K562 (cell line): ENCODE results near the gene CPM. TPM values are rescaled to one million over a fixed set of nuclear protein-coding genes. Genes with fewer than 3 reads are reported as not detected.

Experiments used
- ATAC-seq: fragments of 200-7000 bp; cut with Tn5 transposase; 3 replicates; pipeline ENCODE4 v1.9.1; 2020; ENCODE audit warnings: moderate library complexity
- BruUV-seq: library from RNA; stranded (reverse); fragments of 400-500 nt; replicated peaks from 2 replicates; lab custom pipeline; 2021; lab: Mats Ljungman, UMichigan
- CTCF ChIA-PET: fragments of 300-600 bp; formaldehyde crosslinking; extraction: SDS; loops from one replicate; lab custom pipeline; 2021; ENCODE audit warnings: low intra/inter-chr PET ratio; lab: Yijun Ruan, JAX
- POLR2A ChIA-PET: fragments of 300-600, 350-650 bp; sonication (Branson Sonifier 250); formaldehyde crosslinking; extraction: SDS; loops from one replicate; lab custom pipeline; 2021; ENCODE audit warnings: antibody characterized with exemption, inconsistent platforms; lab: Yijun Ruan, JAX
- DNase-seq, 4 experiments: peaks; one replicate each; pipeline versions ENCODE4 v3.0.0 to v3.0.0-alpha.2; 2011 to 2018; ENCODE audit warnings: low spot score in 3 of 4, mixed read lengths in 3 of 4; ENCODE audit errors: extremely low read depth in 1 of 4
- FAIRE-seq: peaks from 2 replicates; lab custom pipeline; 2011; peaks lifted over from hg19 to GRCh38; lab: Jason Lieb, UNC
- H2AFZ ChIP-seq: 2 replicates; pipeline ENCODE4 v1.6.0; 2011; ENCODE audit warnings: low read depth, low read length, control low read depth, inconsistent platforms
- H3K27ac ChIP-seq: fragments of 200-600 bp; 3 replicates; pipeline ENCODE4 v1.8.0; 2011; ENCODE audit warnings: low read depth, mild to moderate bottlenecking, control low read depth, inconsistent platforms, low read length, moderate library complexity, mixed read lengths; ENCODE audit errors: extremely low read depth
- H3K27me3 ChIP-seq, 2 experiments: fragments of 300-600 bp in 1 of 2; 2 replicates in 1 of 2; 3 replicates in 1 of 2; pipeline versions ENCODE4 v1.6.0 to v1.8.0; 2011; ENCODE audit warnings: inconsistent platforms in 2 of 2, low read length in 2 of 2, mild to moderate bottlenecking in 1 of 2, mixed read lengths in 1 of 2, moderate library complexity in 1 of 2; ENCODE audit not compliant: control insufficient read depth in 2 of 2, insufficient read depth in 2 of 2
- H3K36me3 ChIP-seq: fragments of 300-600 bp; 3 replicates; pipeline ENCODE4 v1.8.0; 2011; ENCODE audit warnings: mild to moderate bottlenecking, low read length, inconsistent platforms; ENCODE audit not compliant: control insufficient read depth, insufficient read depth
- H3K4me1 ChIP-seq, 2 experiments: fragments of 200-600 bp in 1 of 2; replicated peaks in 1 of 2; 2 replicates in 1 of 2; 3 replicates in 1 of 2; pipeline versions ENCODE4 v1.5.1 to v1.8.0; 2011; ENCODE audit warnings: inconsistent platforms in 2 of 2, low read length in 2 of 2, mild to moderate bottlenecking in 1 of 2, mixed read lengths in 1 of 2, moderate library complexity in 1 of 2; ENCODE audit not compliant: control insufficient read depth in 2 of 2, insufficient read depth in 2 of 2
- H3K4me2 ChIP-seq: 2 replicates; pipeline ENCODE4 v1.6.1; 2011; ENCODE audit warnings: low read length, control low read depth, inconsistent platforms, mixed read lengths; ENCODE audit not compliant: insufficient read depth
- H3K4me3 ChIP-seq: fragments of 200-600 bp; sonication (generic), shearing (Covaris generic); 2 replicates; pipeline ENCODE4 v1.5.1; 2016; ENCODE audit warnings: control low read depth, inconsistent platforms
- H3K79me2 ChIP-seq: fragments of 200-600 bp; 3 replicates; pipeline ENCODE4 v1.8.0; 2011; ENCODE audit warnings: low read length, inconsistent platforms; ENCODE audit not compliant: control insufficient read depth, insufficient read depth
- H3K9ac ChIP-seq, 2 experiments: 2 replicates each; pipeline versions ENCODE4 v1.6.0 to v1.6.1; 2011; ENCODE audit warnings: low read depth in 2 of 2, low read length in 2 of 2, control low read depth in 1 of 2, inconsistent platforms in 1 of 2, mild to moderate bottlenecking in 1 of 2, mixed read lengths in 1 of 2; ENCODE audit not compliant: insufficient read depth in 1 of 2
- H3K9me1 ChIP-seq: one replicate; pipeline ENCODE4 v1.6.0; 2011; ENCODE audit warnings: inconsistent platforms, mild to moderate bottlenecking, low read length, moderate library complexity; ENCODE audit not compliant: control insufficient read depth, insufficient read depth
- H3K9me3 ChIP-seq: replicated peaks from 2 replicates; pipeline ENCODE4 v1.5.1; 2011; ENCODE audit warnings: low read depth, low read length, inconsistent platforms; ENCODE audit not compliant: control insufficient read depth, insufficient read depth
- H4K20me1 ChIP-seq: replicated peaks from 2 replicates; pipeline ENCODE4 v1.6.1; 2011; ENCODE audit warnings: low read length, inconsistent platforms, mixed read lengths; ENCODE audit not compliant: control insufficient read depth, insufficient read depth
- C11orf30 ChIP-seq: fragments of 450-650 bp; IDR thresholded peaks from 2 replicates; pipeline ENCODE4 v1.6.1; 2016; ENCODE audit warnings: low read depth, mild to moderate bottlenecking
- EZH2 ChIP-seq: IDR thresholded peaks from 2 replicates; pipeline ENCODE4 v1.6.1; 2012; ENCODE audit warnings: low read depth, mild to moderate bottlenecking, inconsistent platforms, low read length, borderline replicate concordance
- GTF2F1 ChIP-seq: IDR thresholded peaks from 2 replicates; pipeline ENCODE4 v1.6.1; 2011; ENCODE audit warnings: low read depth, low read length, improper control_type of control experiment
- RBBP5 ChIP-seq: fragments of 200-600 bp; sonication (generic); IDR thresholded peaks from 2 replicates; pipeline ENCODE4 v1.6.1; 2012; ENCODE audit warnings: borderline replicate concordance, mild to moderate bottlenecking, low read length, control low read depth, inconsistent platforms; ENCODE audit not compliant: insufficient read depth, poor library complexity, severe bottlenecking
- STAT5A ChIP-seq: IDR thresholded peaks from 2 replicates; pipeline ENCODE4 v1.6.1; 2012; ENCODE audit warnings: low read length, inconsistent platforms, borderline replicate concordance
- whole genome bisulfite sequencing: fragments of 100-300 bp; shearing (Covaris generic); methylation state at CpG from one replicate; pipeline ENCODE4 v1.1.6; 2016; ENCODE audit warnings: low coverage, mixed read lengths; ENCODE audit not compliant: insufficient coverage; ENCODE audit errors: missing lambda C conversion rate; 5-methylcytosine and 5-hydroxymethylcytosine counted together
- in situ Hi-C: fragments of 300-500 bp; cut with MboI; formaldehyde crosslinking; loops from 4 replicates; pipeline ENCODE4 v1.15.0; 2018; ENCODE audit warnings: inconsistent platforms, mixed read lengths
- intact Hi-C: fragments of 100-400 bp; cut with micrococcal nuclease; formaldehyde crosslinking; loops from 2 replicates; pipeline ENCODE4 v1.14.2; 2022
- polyA plus RNA-seq, 8 experiments: library from polyadenylated mRNA; depleted of rRNA in 4 of 8; stranded (reverse) in 5 of 8; unstranded in 3 of 8; fragments of >200 nt; fragmentation: Nextera tagmentation in 2 of 8; fragmentation: Illumina TruSeq in 1 of 8; extraction: Ambion mirVana in 2 of 8; extraction: Trizol in 1 of 8; gene quantifications; 2 replicates each; pipeline versions ENCODE4 v1.2.1 to v1.2.3, GENCODE V29; 2011 to 2014; ENCODE audit warnings: inconsistent platforms in 1 of 8, missing spikeins in 1 of 8
- total RNA-seq, 7 experiments: library from RNA; depleted of rRNA in 6 of 7; stranded (reverse); fragments of >200 nt in 6 of 7; fragmentation: Illumina TruSeq in 2 of 7; extraction: Trizol in 2 of 7; gene quantifications; 2 replicates each; pipeline versions ENCODE4 v1.2.1 to v1.2.3, GENCODE V29; 2011 to 2021; ENCODE audit warnings: low replicate concordance in 1 of 7
- TF ChIP-seq, protein P1 (sequence below), 2 experiments: fragments of 450-650 bp; IDR thresholded peaks; 2 replicates each; pipeline ENCODE4 v1.6.1; 2018; ENCODE audit warnings: mild to moderate bottlenecking in 2 of 2, low read depth in 1 of 2; ENCODE audit not compliant: partially characterized antibody in 2 of 2
- TF ChIP-seq, protein P2 (sequence below): fragments of 250-450 bp; sonication (Bioruptor Pico); IDR thresholded peaks from 2 replicates; pipeline ENCODE4 v1.8.0; 2021; ENCODE audit warnings: mild to moderate bottlenecking, moderate library complexity

The CPM gene
- total and polyA plus RNA-seq, 9 of the 15 experiments (the other 6 are each of a cell fraction or from before 2014, with no cell fraction given), result 0.31 TPM; not detected in 8

DNA sequence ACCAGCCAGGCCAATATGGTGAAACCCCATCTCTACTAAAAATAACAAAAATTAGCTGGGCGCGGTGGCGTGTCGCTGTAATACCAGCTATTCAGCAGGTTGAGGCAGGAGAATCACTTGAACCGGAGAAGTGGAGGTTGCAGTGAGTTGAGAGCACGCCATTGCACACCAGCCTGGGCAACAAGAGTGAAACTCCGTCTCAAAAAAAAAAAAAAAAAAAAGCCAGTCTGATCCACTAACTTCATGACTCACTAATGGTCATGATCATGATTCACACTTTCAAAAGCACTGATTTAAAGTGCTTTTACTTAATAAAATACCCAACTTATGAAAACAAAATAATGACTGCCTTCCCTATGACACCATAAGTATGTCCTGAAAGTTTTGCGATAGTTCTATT is 38.4 kb upstream of the CPM start:
- intact Hi-C loops, result no loop called here
- no peak overlapping the region for H3K27ac ChIP-seq
- no peak for FAIRE-seq
- no peak overlapping the region for H3K4me3 ChIP-seq
- CTCF ChIA-PET, result no interaction called here
- BruUV-seq, result no TSS peak
- no peaks in the 10 kb centered on the region for H3K79me2 ChIP-seq
- DNase-seq, result no peak
- POLR2A ChIA-PET, result interaction anchor here (0.7 kb wide), 1 partner anchor 25 kb away, joined by 3 read pairs; no protein-coding TSS in a partner anchor
- in situ Hi-C loops, result no loop called here
- H4K20me1 ChIP-seq, result no peaks in the 10 kb centered on the region
- 0 out of 5 replicates have a peak, but pooled peaks cover 2 to 4% of the 10 kb centered on the region in 2 experiments for H3K27me3 ChIP-seq
- no peaks in the 10 kb centered on the region for H3K9me1 ChIP-seq
- H3K36me3 ChIP-seq, result no peaks in the 10 kb centered on the region
- no peak overlapping the region for H3K4me2 ChIP-seq
- no peak for TF ChIP-seq C11orf30
- no peak for TF ChIP-seq EZH2
- WGBS, result 0% methylated on average over 7 of the region's 8 CpGs
- no peak for ATAC-seq
- no peaks in the 10 kb centered on the region for H3K9me3 ChIP-seq
- no peaks in the 10 kb centered on the region for H3K4me1 ChIP-seq
- no peak overlapping the region for H3K9ac ChIP-seq
- no peak overlapping the region for H2AFZ ChIP-seq

DNA sequence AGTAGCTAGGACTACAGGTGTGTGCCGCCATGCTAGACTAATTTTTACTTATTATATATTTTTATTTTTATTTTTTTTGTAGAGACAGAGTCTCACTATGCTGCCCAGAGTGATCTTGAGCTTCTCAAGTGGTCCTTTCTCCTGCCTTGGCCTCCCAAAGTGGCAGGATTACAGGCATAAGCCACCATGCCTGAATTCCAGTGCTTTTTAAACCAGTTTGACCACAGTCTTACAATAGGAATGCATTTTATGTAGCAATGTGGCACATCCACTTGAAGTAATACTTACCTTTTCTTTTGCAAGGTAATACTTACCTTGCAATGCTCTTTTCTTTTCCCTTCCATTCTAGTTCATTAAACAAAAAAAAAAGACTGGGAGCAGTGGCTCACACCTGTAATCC is 38.0 kb upstream of the CPM start:
- Histone ChIP-seq H3K27me3 (0 out of 5 replicates have a peak, but pooled peaks cover 2 to 4% of the 10 kb centered on the region in 2 experiments), H3K9me1 (no peaks in the 10 kb centered on the region), H3K27ac (no peak overlapping the region), H3K4me2 (no peak overlapping the region), H2AFZ (no peak overlapping the region), H3K79me2 (no peaks in the 10 kb centered on the region), H3K36me3 (no peaks in the 10 kb centered on the region), H3K4me1 (no peaks in the 10 kb centered on the region), H3K4me3 (no peak overlapping the region), H3K9ac (no peak overlapping the region), H4K20me1 (no peaks in the 10 kb centered on the region), H3K9me3 (no peaks in the 10 kb centered on the region)
- POLR2A ChIA-PET, result no interaction called here
- FAIRE-seq (no peak), ATAC-seq (no peak), DNase-seq (no peak)
- intact Hi-C loops (no loop called here), in situ Hi-C loops (no loop called here)
- CTCF ChIA-PET, result no interaction called here
- BruUV-seq, result no TSS peak
- 0% methylated on average over 1 of the region's 1 CpG for WGBS
- TF ChIP-seq, protein P1, sequence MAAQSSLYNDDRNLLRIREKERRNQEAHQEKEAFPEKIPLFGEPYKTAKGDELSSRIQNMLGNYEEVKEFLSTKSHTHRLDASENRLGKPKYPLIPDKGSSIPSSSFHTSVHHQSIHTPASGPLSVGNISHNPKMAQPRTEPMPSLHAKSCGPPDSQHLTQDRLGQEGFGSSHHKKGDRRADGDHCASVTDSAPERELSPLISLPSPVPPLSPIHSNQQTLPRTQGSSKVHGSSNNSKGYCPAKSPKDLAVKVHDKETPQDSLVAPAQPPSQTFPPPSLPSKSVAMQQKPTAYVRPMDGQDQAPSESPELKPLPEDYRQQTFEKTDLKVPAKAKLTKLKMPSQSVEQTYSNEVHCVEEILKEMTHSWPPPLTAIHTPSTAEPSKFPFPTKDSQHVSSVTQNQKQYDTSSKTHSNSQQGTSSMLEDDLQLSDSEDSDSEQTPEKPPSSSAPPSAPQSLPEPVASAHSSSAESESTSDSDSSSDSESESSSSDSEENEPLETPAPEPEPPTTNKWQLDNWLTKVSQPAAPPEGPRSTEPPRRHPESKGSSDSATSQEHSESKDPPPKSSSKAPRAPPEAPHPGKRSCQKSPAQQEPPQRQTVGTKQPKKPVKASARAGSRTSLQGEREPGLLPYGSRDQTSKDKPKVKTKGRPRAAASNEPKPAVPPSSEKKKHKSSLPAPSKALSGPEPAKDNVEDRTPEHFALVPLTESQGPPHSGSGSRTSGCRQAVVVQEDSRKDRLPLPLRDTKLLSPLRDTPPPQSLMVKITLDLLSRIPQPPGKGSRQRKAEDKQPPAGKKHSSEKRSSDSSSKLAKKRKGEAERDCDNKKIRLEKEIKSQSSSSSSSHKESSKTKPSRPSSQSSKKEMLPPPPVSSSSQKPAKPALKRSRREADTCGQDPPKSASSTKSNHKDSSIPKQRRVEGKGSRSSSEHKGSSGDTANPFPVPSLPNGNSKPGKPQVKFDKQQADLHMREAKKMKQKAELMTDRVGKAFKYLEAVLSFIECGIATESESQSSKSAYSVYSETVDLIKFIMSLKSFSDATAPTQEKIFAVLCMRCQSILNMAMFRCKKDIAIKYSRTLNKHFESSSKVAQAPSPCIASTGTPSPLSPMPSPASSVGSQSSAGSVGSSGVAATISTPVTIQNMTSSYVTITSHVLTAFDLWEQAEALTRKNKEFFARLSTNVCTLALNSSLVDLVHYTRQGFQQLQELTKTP (IDR thresholded peaks at IDR 0.05; ENCODE audit: low read depth in 1 of 2, partially characterized antibody in 2 of 2), result no peak
- TF ChIP-seq GTF2F1, result no peak
- TF ChIP-seq, protein P2, sequence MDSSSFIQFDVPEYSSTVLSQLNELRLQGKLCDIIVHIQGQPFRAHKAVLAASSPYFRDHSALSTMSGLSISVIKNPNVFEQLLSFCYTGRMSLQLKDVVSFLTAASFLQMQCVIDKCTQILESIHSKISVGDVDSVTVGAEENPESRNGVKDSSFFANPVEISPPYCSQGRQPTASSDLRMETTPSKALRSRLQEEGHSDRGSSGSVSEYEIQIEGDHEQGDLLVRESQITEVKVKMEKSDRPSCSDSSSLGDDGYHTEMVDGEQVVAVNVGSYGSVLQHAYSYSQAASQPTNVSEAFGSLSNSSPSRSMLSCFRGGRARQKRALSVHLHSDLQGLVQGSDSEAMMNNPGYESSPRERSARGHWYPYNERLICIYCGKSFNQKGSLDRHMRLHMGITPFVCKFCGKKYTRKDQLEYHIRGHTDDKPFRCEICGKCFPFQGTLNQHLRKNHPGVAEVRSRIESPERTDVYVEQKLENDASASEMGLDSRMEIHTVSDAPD, result no peak
- TF ChIP-seq RBBP5, result no peak
- TF ChIP-seq STAT5A, result no peak
